ENCODE results near the gene PTK6.
A peak's percentile ranks its signal among the peaks of the same experiment; 100 is the strongest.

Gene PTK6

GRCh38 chr20:63505281-63505680, 31.9 kb downstream of the PTK6 start:
- DNase-seq: no peak

- DNase-seq: no peak
Measured at GRCh38 chr20:63504642-63505041, 32.5 kb downstream of the PTK6 start.

GRCh38 chr20:63503524-63503923, 33.7 kb downstream of the PTK6 start:
- no peak for DNase-seq

GRCh38 chr20:63502671-63503172, 34.5 kb downstream of the PTK6 start:
- peak; percentile 69 for DNase-seq

- peak; percentile 89 for DNase-seq
Measured at GRCh38 chr20:63501818-63502670, 35.1 kb downstream of the PTK6 start.

GRCh38 chr20:63500902-63501817, 36.0 kb downstream of the PTK6 start:
- DNase-seq: no peak

- no peak for DNase-seq
Measured at GRCh38 chr20:63500151-63500901, 36.9 kb downstream of the PTK6 start.

GRCh38 chr20:63499338-63499969, 37.7 kb downstream of the PTK6 start:
- no peak for DNase-seq

GRCh38 chr20:63498960-63499337, 38.2 kb downstream of the PTK6 start, which contains the start of gene EEF1A2:
Gene EEF1A2, minus strand, starts transcription at chr20:63499083. Its CDS starts 1,320 bp downstream, at chr20:63497763.
- DNase-seq: no peak

GRCh38 chr20:63497946-63498935, 38.9 kb downstream of the PTK6 start:
- DNase-seq: no peak

GRCh38 chr20:63497138-63497945, 39.8 kb downstream of the PTK6 start:
- no peak for DNase-seq

GRCh38 chr20:63496596-63497120, 40.5 kb downstream of the PTK6 start:
- no peak for DNase-seq

- DNase-seq: no peak
Measured at GRCh38 chr20:63495741-63496595, 41.2 kb downstream of the PTK6 start.

- DNase-seq: no peak
Measured at GRCh38 chr20:63495167-63495720, 41.9 kb downstream of the PTK6 start.

- no peak for DNase-seq
Measured at GRCh38 chr20:63494420-63495166, 42.6 kb downstream of the PTK6 start.

GRCh38 chr20:63494084-63494419, 43.1 kb downstream of the PTK6 start:
- DNase-seq: no peak

- no peak for DNase-seq
Measured at GRCh38 chr20:63493563-63494020, 43.6 kb downstream of the PTK6 start.

GRCh38 chr20:63492982-63493381, 44.2 kb downstream of the PTK6 start:
- no peak for DNase-seq
